K562 (cell line): ENCODE data around the gene PPP6R1. TPM values are rescaled to one million over a fixed set of nuclear protein-coding genes. Genes with fewer than 3 reads are reported as not detected.

Experiments used
- ADNP ChIP-seq: fragments of 200-800 bp; sonication (Bioruptor generic); IDR thresholded peaks from 2 replicates; pipeline ENCODE4 v1.6.1; 2016; ENCODE audit warnings: missing genetic modification characterization, missing compliant biosample characterization
- E2F5 ChIP-seq: sonication (generic); formaldehyde crosslinking; IDR thresholded peaks from 2 replicates; pipeline ENCODE4 v1.8.0; 2022; ENCODE audit warnings: mild to moderate bottlenecking, missing genetic modification reagents
- HMGN3 ChIP-seq: IDR thresholded peaks from 2 replicates; pipeline ENCODE4 v1.6.1; 2011; ENCODE audit warnings: borderline replicate concordance, low read depth, mild to moderate bottlenecking, mixed read lengths, low read length; ENCODE audit not compliant: insufficient read length; ENCODE audit errors: extremely low read depth
- MTA3 ChIP-seq: fragments of 450-650 bp; formaldehyde crosslinking; IDR thresholded peaks from 2 replicates; pipeline ENCODE4 v1.6.1; 2017; ENCODE audit warnings: mild to moderate bottlenecking, borderline replicate concordance
- MTF1 ChIP-seq: fragments of 250-450 bp; sonication (Bioruptor Pico); IDR thresholded peaks from 2 replicates; pipeline ENCODE4 v1.9.0; 2021; ENCODE audit warnings: moderate library complexity, mild to moderate bottlenecking, inconsistent platforms, borderline replicate concordance
- NONO ChIP-seq, 2 experiments: fragments of 200-400 bp in 1 of 2; fragments of 450-650 bp in 1 of 2; formaldehyde crosslinking in 1 of 2; IDR thresholded peaks; 2 replicates each; pipeline ENCODE4 v1.6.1; 2017; ENCODE audit warnings: low read depth in 2 of 2, mild to moderate bottlenecking in 2 of 2, moderate library complexity in 2 of 2, low read length in 1 of 2
- RREB1 ChIP-seq: fragments of 250-450 bp; sonication (Bioruptor Pico); IDR thresholded peaks from 2 replicates; pipeline ENCODE4 v1.4.0; 2020
- ZMIZ1 ChIP-seq, 2 experiments: fragments of 150-350 bp in 1 of 2; IDR thresholded peaks; 2 replicates each; pipeline ENCODE4 v1.6.1; 2012 to 2016; ENCODE audit warnings: low read depth in 2 of 2, low read length in 2 of 2, mild to moderate bottlenecking in 1 of 2, moderate library complexity in 1 of 2
- ZSCAN29 ChIP-seq: fragments of 450-650 bp; IDR thresholded peaks from 2 replicates; pipeline ENCODE4 v1.6.1; 2017
- polyA plus RNA-seq, 8 experiments: library from polyadenylated mRNA; depleted of rRNA in 4 of 8; stranded (reverse) in 5 of 8; unstranded in 3 of 8; fragments of >200 nt; fragmentation: Nextera tagmentation in 2 of 8; fragmentation: Illumina TruSeq in 1 of 8; extraction: Ambion mirVana in 2 of 8; extraction: Trizol in 1 of 8; gene quantifications; 2 replicates each; pipeline versions ENCODE4 v1.2.1 to v1.2.3, GENCODE V29; 2011 to 2014; ENCODE audit warnings: inconsistent platforms in 1 of 8, missing spikeins in 1 of 8
- total RNA-seq, 7 experiments: library from RNA; depleted of rRNA in 6 of 7; stranded (reverse); fragments of >200 nt in 6 of 7; fragmentation: Illumina TruSeq in 2 of 7; extraction: Trizol in 2 of 7; gene quantifications; 2 replicates each; pipeline versions ENCODE4 v1.2.1 to v1.2.3, GENCODE V29; 2011 to 2021; ENCODE audit warnings: low replicate concordance in 1 of 7

PPP6R1 gene
- total and polyA plus RNA-seq, 9 of the 15 experiments (the other 6 are each of a cell fraction or from before 2014, with no cell fraction given): 0.48 to 135 (median 37.2) TPM

GRCh38 chr19:55279770-55280643 lies 21.2 kb upstream of the PPP6R1 start, which contains the start of gene HSPBP1 (continued):
- TF ChIP-seq ZMIZ1 (IDR thresholded peaks at IDR 0.05; ENCODE audit: low read depth in 2 of 2, low read length in 2 of 2) (no peak), NONO (IDR thresholded peaks at IDR 0.05; ENCODE audit: low read depth in 2 of 2, low read length in 1 of 2) (no peak), ADNP (no peak), MTF1 (CRISPR knock-in tag) (no peak), E2F5 (CRISPR knock-in tag) (no peak), RREB1 (CRISPR knock-in tag) (peak; percentile 84), HMGN3 (no peak), MTA3 (peak; percentile 55; the same call in 1 of the 2 replicates), ZSCAN29 (no peak)
